Spleen (tissue), 11 donors: ENCODE results near the gene DNM3. TPM values are rescaled to one million over a fixed set of nuclear protein-coding genes. Genes with fewer than 3 reads are reported as not detected.
"Not testable (repeated sequence)": the region's sequence is repeated elsewhere in the genome, so short reads cannot be mapped to it uniquely, and the experiment has no call there.

Source experiments
- DNase-seq: peaks from one replicate; pipeline ENCODE4 v3.0.0-alpha.2; 2020
- H3K27ac ChIP-seq, 8 donors: fragments of 200-600 bp; sonication (generic) in 7 of 8; 1 replicate in 4 of 8; 2 replicates in 4 of 8; pipeline versions ENCODE4 v1.5.0 to v1.8.0; 2016 to 2021; ENCODE audit warnings: inconsistent platforms in 4 of 8, mild to moderate bottlenecking in 4 of 8, moderate library complexity in 1 of 8
- H3K27me3 ChIP-seq, 7 donors: fragments of 200-600 bp; sonication (generic) in 6 of 7; replicated peaks in 1 of 7; 1 replicate in 4 of 7; 2 replicates in 3 of 7; pipeline versions ENCODE4 v1.5.0 to v1.8.0; 2016 to 2021; ENCODE audit warnings: inconsistent platforms in 3 of 7, mild to moderate bottlenecking in 1 of 7
- H3K36me3 ChIP-seq, 6 donors: fragments of 200-600 bp; sonication (generic) in 5 of 6; 1 replicate in 4 of 6; 2 replicates in 2 of 6; pipeline versions ENCODE4 v1.5.0 to v1.8.0; 2016 to 2021; ENCODE audit warnings: inconsistent platforms in 2 of 6
- H3K4me1 ChIP-seq, 6 donors: fragments of 200-600 bp; sonication (generic) in 5 of 6; 1 replicate in 3 of 6; 2 replicates in 3 of 6; pipeline versions ENCODE4 v1.5.0 to v1.8.0; 2016 to 2021; ENCODE audit warnings: inconsistent platforms in 3 of 6
- H3K4me3 ChIP-seq, 8 donors: fragments of 200-600 bp; sonication (generic) in 7 of 8; 1 replicate in 4 of 8; 2 replicates in 4 of 8; pipeline versions ENCODE4 v1.5.0 to v1.8.0; 2016 to 2021; ENCODE audit warnings: inconsistent platforms in 4 of 8, mild to moderate bottlenecking in 4 of 8, moderate library complexity in 2 of 8
- H3K9me3 ChIP-seq, 8 donors: fragments of 200-600 bp; sonication (generic) in 7 of 8; 1 replicate in 4 of 8; 2 replicates in 4 of 8; pipeline versions ENCODE4 v1.5.0 to v1.8.0; 2016 to 2021; ENCODE audit warnings: inconsistent platforms in 4 of 8
- CTCF ChIP-seq, 11 experiments: fragments of 200-600 bp in 7 of 11; fragments of 450-650 bp in 4 of 11; sonication (generic) in 4 of 11; IDR thresholded peaks in 8 of 11; conservative IDR thresholded peaks in 3 of 11; 1 replicate in 7 of 11; 2 replicates in 4 of 11; pipeline versions ENCODE4 v1.4.0 to v1.8.0; 2016 to 2021; ENCODE audit warnings: antibody characterized with exemption in 11 of 11, inconsistent platforms in 4 of 11, mild to moderate bottlenecking in 1 of 11
- POLR2A ChIP-seq, 3 donors: fragments of 450-650 bp; IDR thresholded peaks; one replicate each; pipeline ENCODE4 v1.5.1; 2017; ENCODE audit warnings: antibody characterized with exemption in 3 of 3, mild to moderate bottlenecking in 1 of 3
- POLR2AphosphoS5 ChIP-seq, 3 donors: sonication (generic); formaldehyde crosslinking; IDR thresholded peaks; one replicate each; pipeline ENCODE4 v1.5.1; 2017; ENCODE audit warnings: antibody characterized with exemption in 3 of 3
- WGBS, 5 donors: extraction: QIAGEN DNeasy Blood & Tissue Kit in 3 of 5; methylation state at CpG; one replicate each; pipeline versions ENCODE4 v1.1.5 to v1.1.7; 2013 to 2018; 5-methylcytosine and 5-hydroxymethylcytosine counted together
- intact Hi-C: fragments of 100-400 bp; cut with DNase I; formaldehyde crosslinking; loops from one replicate; pipeline ENCODE4 v1.15.0; 2023; ENCODE audit warnings: low total_unique reads
- polyA plus RNA-seq, 3 donors: library from polyadenylated mRNA; stranded (reverse); fragments of 200-250 nt; gene quantifications; one replicate each; pipeline ENCODE4 v1.2.1, GENCODE V29; 2013
- total RNA-seq, 7 donors: library from RNA; depleted of rRNA in 3 of 7; stranded (reverse); fragments of >200 nt in 3 of 7; fragmentation: NEBNext Ultra II Directional in 4 of 7; extraction: Animal tissue kit (Norgen Biotek cat#: 25700) in 4 of 7; gene quantifications; one replicate each; pipeline versions ENCODE4 v1.1.0 to v1.2.1, GENCODE V29; 2016 to 2021
- donor health status: healthy with polysubstance abuse.
- donor health status: DM: no; HTN: no; CAD: no; lungs with moderate emphysema.
- donor health status: DM: no; HTN: no; CAD: no.
- donor health status: Bipolar disorder and iron deficiency.
- donor health status: healthy.
- donor health status: DM: no; HTN: no; CAD: no.
- donor health status: DM: yes; HTN: yes; CAD: no.

Gene DNM3
- total and polyA plus RNA-seq, 10 donors: 0.61 to 10.2 (median 4.9) TPM

GRCh38 chr1:172018727-172019311 lies 177.5 kb downstream of the DNM3 start:
- intact Hi-C loops: no loop called here
- Histone ChIP-seq H3K27ac (no peak overlapping the region), H3K4me1 (no peaks in the 10 kb centered on the region), H3K9me3 (peaks cover 0 to 9% (median 0%) of the 10 kb centered on the region in 8 donors), H3K27me3 (no peaks in the 10 kb centered on the region), H3K36me3 (no peaks in the 10 kb centered on the region), H3K4me3 (no peak overlapping the region)
- WGBS, 5 donors: 47 to 91% (median 80%) methylated on average over 1 of the region's 1 CpG
- TF ChIP-seq POLR2AphosphoS5 (IDR thresholded peaks at IDR 0.05) (no peak), POLR2A (IDR thresholded peaks at IDR 0.05) (no peak), CTCF (IDR thresholded peaks at IDR 0.05 in 8 of 11, conservative IDR thresholded peaks at IDR 0.05 in 3 of 11) (no peak)
- no peak for DNase-seq

GRCh38 chr1:172019976-172020375 lies 178.7 kb downstream of the DNM3 start:
- Histone ChIP-seq H3K36me3 (no peaks in the 10 kb centered on the region), H3K4me1 (no peaks in the 10 kb centered on the region), H3K27me3 (no peaks in the 10 kb centered on the region), H3K9me3 (peaks cover 0 to 9% (median 0%) of the 10 kb centered on the region in 8 donors), H3K27ac (no peak overlapping the region), H3K4me3 (no peak overlapping the region)
- no peak for DNase-seq
- TF ChIP-seq POLR2AphosphoS5 (IDR thresholded peaks at IDR 0.05): no peak
- no peak for TF ChIP-seq CTCF (IDR thresholded peaks at IDR 0.05 in 8 of 11, conservative IDR thresholded peaks at IDR 0.05 in 3 of 11)
- TF ChIP-seq POLR2A (IDR thresholded peaks at IDR 0.05): no peak
- WGBS, 5 donors: 85 to 91% (median 89%) methylated on average over 3 of the region's 3 CpGs
- intact Hi-C loops: no loop called here

GRCh38 chr1:172024516-172024915 lies 183.2 kb downstream of the DNM3 start:
- intact Hi-C loops: no loop called here
- Histone ChIP-seq H3K36me3 (no peaks in the 10 kb centered on the region), H3K9me3 (no peaks in the 10 kb centered on the region)

GRCh38 chr1:172024944-172025738 lies 183.8 kb downstream of the DNM3 start:
- DNase-seq, H3K27ac ChIP-seq, intact Hi-C loops, H3K36me3 ChIP-seq, H3K27me3 ChIP-seq, H3K4me1 ChIP-seq, H3K4me3 ChIP-seq, H3K9me3 ChIP-seq: not testable (repeated sequence)
- WGBS, 5 donors: 78 to 87% (median 83%) methylated on average over 9 to 13 of the region's 13 CpGs

More at GRCh38 chr1:172024516-172024915, 183.2 kb downstream of the DNM3 start:
- TF ChIP-seq POLR2AphosphoS5 (IDR thresholded peaks at IDR 0.05): no peak
- TF ChIP-seq POLR2A (IDR thresholded peaks at IDR 0.05): no peak
- TF ChIP-seq CTCF (IDR thresholded peaks at IDR 0.05 in 8 of 11, conservative IDR thresholded peaks at IDR 0.05 in 3 of 11): no peak
- no peaks in the 10 kb centered on the region for H3K4me1 ChIP-seq
- no peak for DNase-seq
- H3K27me3 ChIP-seq: no peaks in the 10 kb centered on the region
- H3K4me3 ChIP-seq: no peak overlapping the region
- H3K27ac ChIP-seq: no peak overlapping the region
- 85 to 96% (median 93%) methylated on average over 4 to 5 of the region's 5 CpGs for whole genome bisulfite sequencing, 5 donors
